ENCODE data around the gene CRELD2. TPM values are rescaled to one million over a fixed set of nuclear protein-coding genes. Genes with fewer than 3 reads are reported as not detected.
A peak's percentile ranks its signal among the peaks of the same experiment; 100 is the strongest.

Gene CRELD2
- total and polyA plus RNA-seq, 2 of the 13 experiments (the other 11 are each of a cell fraction or from before 2014, with no cell fraction given) = 17.2 to 44.7 TPM

DNA sequence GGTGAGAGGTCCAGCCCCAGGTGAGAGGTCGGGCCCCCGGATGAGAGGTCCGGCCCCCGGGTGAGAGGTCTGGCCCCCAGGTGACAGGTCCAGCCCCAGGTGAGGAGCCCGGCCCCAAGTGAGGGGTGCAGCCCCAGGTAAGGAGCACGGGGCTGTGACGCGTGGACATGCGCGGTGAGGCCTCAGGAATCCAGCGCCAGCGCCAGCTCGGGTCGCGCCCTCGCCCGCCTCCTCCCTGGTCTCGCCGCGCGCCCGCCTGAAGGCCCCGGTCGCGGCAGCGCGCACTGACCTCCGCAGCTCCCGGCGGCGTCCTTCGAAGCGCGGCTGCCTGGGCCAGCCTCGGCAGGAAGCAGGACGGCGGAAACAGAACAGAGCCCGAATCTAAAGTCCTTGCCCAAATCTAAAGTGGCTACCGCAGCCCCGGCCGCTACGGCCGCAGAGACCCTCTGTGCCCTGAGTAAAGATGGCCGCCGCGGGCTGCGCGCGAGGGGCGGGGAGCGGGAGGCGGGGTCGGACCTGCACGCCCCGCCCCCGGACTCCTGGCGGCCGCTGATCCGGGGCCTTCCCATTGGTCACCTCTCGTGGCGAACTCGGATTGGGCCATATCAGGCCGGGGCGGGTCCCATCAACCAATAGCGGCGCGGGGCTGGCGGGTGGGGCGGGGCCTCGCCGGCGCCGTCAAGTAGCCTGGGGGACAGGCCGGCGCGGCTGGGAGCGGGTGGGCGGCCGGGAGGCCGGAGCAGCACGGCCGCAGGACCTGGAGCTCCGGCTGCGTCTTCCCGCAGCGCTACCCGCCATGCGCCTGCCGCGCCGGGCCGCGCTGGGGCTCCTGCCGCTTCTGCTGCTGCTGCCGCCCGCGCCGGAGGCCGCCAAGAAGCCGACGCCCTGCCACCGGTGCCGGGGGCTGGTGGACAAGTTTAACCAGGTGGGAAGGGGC lies at the start of gene CRELD2, which contains the start of gene ALG12 (continued):
- TF ChIP-seq U2AF1 (optimal IDR thresholded peaks at IDR 0.05; ENCODE audit: low read depth, low read length) = no peak
- 0 out of 2 replicates have a peak, but pooled peaks have one; percentile 23 for TF ChIP-seq JUN (CRISPR knock-in tag; IDR thresholded peaks at IDR 0.05)
- peak; percentile 38; the same call in 1 of the 2 replicates for TF ChIP-seq MED1 (CRISPR knock-in tag; IDR thresholded peaks at IDR 0.05)
- TF ChIP-seq HOXA9 (CRISPR knock-in tag; IDR thresholded peaks at IDR 0.05; ENCODE audit: borderline replicate concordance) = no peak
- TF ChIP-seq, protein P1, sequence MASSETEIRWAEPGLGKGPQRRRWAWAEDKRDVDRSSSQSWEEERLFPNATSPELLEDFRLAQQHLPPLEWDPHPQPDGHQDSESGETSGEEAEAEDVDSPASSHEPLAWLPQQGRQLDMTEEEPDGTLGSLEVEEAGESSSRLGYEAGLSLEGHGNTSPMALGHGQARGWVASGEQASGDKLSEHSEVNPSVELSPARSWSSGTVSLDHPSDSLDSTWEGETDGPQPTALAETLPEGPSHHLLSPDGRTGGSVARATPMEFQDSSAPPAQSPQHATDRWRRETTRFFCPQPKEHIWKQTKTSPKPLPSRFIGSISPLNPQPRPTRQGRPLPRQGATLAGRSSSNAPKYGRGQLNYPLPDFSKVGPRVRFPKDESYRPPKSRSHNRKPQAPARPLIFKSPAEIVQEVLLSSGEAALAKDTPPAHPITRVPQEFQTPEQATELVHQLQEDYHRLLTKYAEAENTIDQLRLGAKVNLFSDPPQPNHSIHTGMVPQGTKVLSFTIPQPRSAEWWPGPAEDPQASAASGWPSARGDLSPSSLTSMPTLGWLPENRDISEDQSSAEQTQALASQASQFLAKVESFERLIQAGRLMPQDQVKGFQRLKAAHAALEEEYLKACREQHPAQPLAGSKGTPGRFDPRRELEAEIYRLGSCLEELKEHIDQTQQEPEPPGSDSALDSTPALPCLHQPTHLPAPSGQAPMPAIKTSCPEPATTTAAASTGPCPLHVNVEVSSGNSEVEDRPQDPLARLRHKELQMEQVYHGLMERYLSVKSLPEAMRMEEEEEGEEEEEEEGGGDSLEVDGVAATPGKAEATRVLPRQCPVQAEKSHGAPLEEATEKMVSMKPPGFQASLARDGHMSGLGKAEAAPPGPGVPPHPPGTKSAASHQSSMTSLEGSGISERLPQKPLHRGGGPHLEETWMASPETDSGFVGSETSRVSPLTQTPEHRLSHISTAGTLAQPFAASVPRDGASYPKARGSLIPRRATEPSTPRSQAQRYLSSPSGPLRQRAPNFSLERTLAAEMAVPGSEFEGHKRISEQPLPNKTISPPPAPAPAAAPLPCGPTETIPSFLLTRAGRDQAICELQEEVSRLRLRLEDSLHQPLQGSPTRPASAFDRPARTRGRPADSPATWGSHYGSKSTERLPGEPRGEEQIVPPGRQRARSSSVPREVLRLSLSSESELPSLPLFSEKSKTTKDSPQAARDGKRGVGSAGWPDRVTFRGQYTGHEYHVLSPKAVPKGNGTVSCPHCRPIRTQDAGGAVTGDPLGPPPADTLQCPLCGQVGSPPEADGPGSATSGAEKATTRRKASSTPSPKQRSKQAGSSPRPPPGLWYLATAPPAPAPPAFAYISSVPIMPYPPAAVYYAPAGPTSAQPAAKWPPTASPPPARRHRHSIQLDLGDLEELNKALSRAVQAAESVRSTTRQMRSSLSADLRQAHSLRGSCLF (CRISPR knock-in tag; IDR thresholded peaks at IDR 0.05; ENCODE audit: borderline replicate concordance) = no peak
- TF ChIP-seq GATA4 (IDR thresholded peaks at IDR 0.05; ENCODE audit: borderline replicate concordance, low read depth) = 0 out of 2 replicates have a peak, but pooled peaks have one; percentile 3
- no peak for TF ChIP-seq ZNF629 (CRISPR knock-in tag; conservative IDR thresholded peaks at IDR 0.05)
- no peak for TF ChIP-seq PHF5A (CRISPR knock-in tag; IDR thresholded peaks at IDR 0.05; ENCODE audit: low read depth, unreplicated experiment)
- TF ChIP-seq PRDM10 (CRISPR knock-in tag; IDR thresholded peaks at IDR 0.05; ENCODE audit: low read depth) = no peak
- no peak for TF ChIP-seq ZSCAN22 (CRISPR knock-in tag; IDR thresholded peaks at IDR 0.05)
- no peak for TF ChIP-seq SRSF9 (IDR thresholded peaks at IDR 0.05; ENCODE audit: borderline replicate concordance, insufficient read depth, low read depth, low read length, poor library complexity, severe bottlenecking)
- no peak for TF ChIP-seq BORCS8-MEF2B (CRISPR knock-in tag; IDR thresholded peaks at IDR 0.05)
- TF ChIP-seq, protein P2, sequence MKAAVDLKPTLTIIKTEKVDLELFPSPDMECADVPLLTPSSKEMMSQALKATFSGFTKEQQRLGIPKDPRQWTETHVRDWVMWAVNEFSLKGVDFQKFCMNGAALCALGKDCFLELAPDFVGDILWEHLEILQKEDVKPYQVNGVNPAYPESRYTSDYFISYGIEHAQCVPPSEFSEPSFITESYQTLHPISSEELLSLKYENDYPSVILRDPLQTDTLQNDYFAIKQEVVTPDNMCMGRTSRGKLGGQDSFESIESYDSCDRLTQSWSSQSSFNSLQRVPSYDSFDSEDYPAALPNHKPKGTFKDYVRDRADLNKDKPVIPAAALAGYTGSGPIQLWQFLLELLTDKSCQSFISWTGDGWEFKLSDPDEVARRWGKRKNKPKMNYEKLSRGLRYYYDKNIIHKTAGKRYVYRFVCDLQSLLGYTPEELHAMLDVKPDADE (CRISPR knock-in tag; IDR thresholded peaks at IDR 0.05) = no peak
- TF ChIP-seq REXO4 (CRISPR knock-in tag; IDR thresholded peaks at IDR 0.05; ENCODE audit: borderline replicate concordance) = no peak
- TF ChIP-seq, protein P3, sequence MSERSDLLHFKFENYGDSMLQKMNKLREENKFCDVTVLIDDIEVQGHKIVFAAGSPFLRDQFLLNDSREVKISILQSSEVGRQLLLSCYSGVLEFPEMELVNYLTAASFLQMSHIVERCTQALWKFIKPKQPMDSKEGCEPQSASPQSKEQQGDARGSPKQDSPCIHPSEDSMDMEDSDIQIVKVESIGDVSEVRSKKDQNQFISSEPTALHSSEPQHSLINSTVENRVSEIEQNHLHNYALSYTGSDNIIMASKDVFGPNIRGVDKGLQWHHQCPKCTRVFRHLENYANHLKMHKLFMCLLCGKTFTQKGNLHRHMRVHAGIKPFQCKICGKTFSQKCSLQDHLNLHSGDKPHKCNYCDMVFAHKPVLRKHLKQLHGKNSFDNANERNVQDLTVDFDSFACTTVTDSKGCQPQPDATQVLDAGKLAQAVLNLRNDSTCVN (CRISPR knock-in tag; IDR thresholded peaks at IDR 0.05; ENCODE audit: borderline replicate concordance) = no peak
- TF ChIP-seq HOXD1 (CRISPR knock-in tag; IDR thresholded peaks at IDR 0.05) = no peak

Data from HepG2 (cell line).